Mesothelial cell of epicardium (in vitro differentiated cells): ENCODE data around the gene HSD11B2. TPM values are rescaled to one million over a fixed set of nuclear protein-coding genes. Genes with fewer than 3 reads are reported as not detected.
A peak's percentile ranks its signal among the peaks of the same experiment; 100 is the strongest.

Experiments
- DNase-seq, 2 experiments: peaks; one replicate each; pipeline ENCODE4 v3.0.0; 2021; ENCODE audit warnings: low spot score in 2 of 2; ENCODE audit not compliant: unreplicated experiment in 2 of 2
- H3K27ac Mint-ChIP-seq: 2 replicates; pipeline ENCODE4 v1.8.0; 2021; ENCODE audit warnings: mixed read lengths
- H3K27me3 Mint-ChIP-seq: 2 replicates; pipeline ENCODE4 v1.8.0; 2021; ENCODE audit warnings: low read depth, mixed read lengths
- H3K36me3 Mint-ChIP-seq: 2 replicates; pipeline ENCODE4 v1.8.0; 2021; ENCODE audit warnings: mixed read lengths
- H3K4me1 Mint-ChIP-seq: 2 replicates; pipeline ENCODE4 v1.8.0; 2021; ENCODE audit warnings: mixed read lengths
- H3K4me3 Mint-ChIP-seq: 2 replicates; pipeline ENCODE4 v1.8.0; 2021; ENCODE audit warnings: mild to moderate bottlenecking, moderate library complexity, mixed read lengths
- H3K9me3 Mint-ChIP-seq: 2 replicates; pipeline ENCODE4 v1.8.0; 2021; ENCODE audit warnings: mixed read lengths
- total RNA-seq: library from RNA; stranded (reverse); gene quantifications from 3 replicates; pipeline ENCODE4 v1.2.1, GENCODE V29; 2021
- TF ChIP-seq, protein P1 (sequence below): fragments of 200-600 bp; sonication (generic); IDR thresholded peaks from one replicate; pipeline ENCODE4 v1.5.0; 2021; ENCODE audit warnings: antibody characterized with exemption; ENCODE audit not compliant: unreplicated experiment

HSD11B2 gene
- total RNA-seq, 1 donor from 2014 or later = 3.7 TPM

GRCh38 chr16:67415872-67416793, 14.8 kb upstream of the HSD11B2 start, which contains the start of gene ZDHHC1:
ZDHHC1 (minus strand) TSS chr16:67416477; CDS start chr16:67407775, 8,702 bp downstream.
- DNase-seq = peak; percentile 57 to 84
- Mint-ChIP-seq H3K4me3 (peak within 1 kb of the TSS; percentile 75), H3K27ac (peak within 1 kb of the TSS; percentile 68), H3K9me3 (no peaks in the 10 kb centered on the region), H3K36me3 (no peaks in the 10 kb centered on the region), H3K27me3 (no peaks in the 10 kb centered on the region), H3K4me1 (peaks cover 21% of the 10 kb centered on the region)
- TF ChIP-seq, protein P1, sequence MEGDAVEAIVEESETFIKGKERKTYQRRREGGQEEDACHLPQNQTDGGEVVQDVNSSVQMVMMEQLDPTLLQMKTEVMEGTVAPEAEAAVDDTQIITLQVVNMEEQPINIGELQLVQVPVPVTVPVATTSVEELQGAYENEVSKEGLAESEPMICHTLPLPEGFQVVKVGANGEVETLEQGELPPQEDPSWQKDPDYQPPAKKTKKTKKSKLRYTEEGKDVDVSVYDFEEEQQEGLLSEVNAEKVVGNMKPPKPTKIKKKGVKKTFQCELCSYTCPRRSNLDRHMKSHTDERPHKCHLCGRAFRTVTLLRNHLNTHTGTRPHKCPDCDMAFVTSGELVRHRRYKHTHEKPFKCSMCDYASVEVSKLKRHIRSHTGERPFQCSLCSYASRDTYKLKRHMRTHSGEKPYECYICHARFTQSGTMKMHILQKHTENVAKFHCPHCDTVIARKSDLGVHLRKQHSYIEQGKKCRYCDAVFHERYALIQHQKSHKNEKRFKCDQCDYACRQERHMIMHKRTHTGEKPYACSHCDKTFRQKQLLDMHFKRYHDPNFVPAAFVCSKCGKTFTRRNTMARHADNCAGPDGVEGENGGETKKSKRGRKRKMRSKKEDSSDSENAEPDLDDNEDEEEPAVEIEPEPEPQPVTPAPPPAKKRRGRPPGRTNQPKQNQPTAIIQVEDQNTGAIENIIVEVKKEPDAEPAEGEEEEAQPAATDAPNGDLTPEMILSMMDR = peak; percentile 41

DNA sequence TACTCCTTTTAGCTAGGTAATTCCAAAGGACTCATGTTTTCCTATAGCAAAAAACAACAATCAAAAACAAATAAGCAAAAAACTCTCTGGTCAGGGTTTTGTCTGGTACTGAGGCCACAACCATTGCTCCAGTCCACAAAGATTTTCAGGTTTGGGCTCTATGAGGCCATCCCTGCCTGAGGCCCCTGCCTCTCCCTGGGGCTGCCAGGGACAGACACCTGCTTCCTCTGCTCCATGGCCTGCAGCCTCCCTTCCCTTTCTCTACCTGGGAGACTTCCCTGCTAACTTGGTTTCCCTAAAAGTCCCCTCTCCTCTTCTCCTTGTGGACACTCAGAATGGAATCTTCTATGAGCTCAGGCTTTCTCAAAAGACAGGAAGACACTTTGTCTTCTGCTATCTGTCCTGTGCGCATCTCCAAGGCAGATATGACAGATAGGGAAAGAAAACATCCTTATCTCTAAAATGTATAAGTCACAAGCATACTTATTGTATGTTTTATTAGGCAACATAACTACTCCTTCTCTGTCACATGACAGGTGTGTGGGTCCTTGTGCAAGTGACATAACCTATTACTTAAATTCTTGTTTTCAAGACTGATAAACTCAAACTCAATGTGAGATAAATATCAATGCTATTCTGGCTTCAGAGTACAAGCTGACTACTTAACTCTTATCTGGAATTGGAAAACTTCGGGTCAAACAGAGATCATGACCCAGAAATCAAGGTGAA, 13.4 kb upstream of the HSD11B2 start:
- Mint-ChIP-seq H3K27ac (no peak overlapping the region), H3K4me1 (peaks cover 17% of the 10 kb centered on the region), H3K36me3 (no peaks in the 10 kb centered on the region), H3K27me3 (no peaks in the 10 kb centered on the region), H3K9me3 (no peaks in the 10 kb centered on the region), H3K4me3 (peak overlapping the region; percentile 47)
- DNase-seq = no peak
- TF ChIP-seq, protein P1 = no peak

DNA sequence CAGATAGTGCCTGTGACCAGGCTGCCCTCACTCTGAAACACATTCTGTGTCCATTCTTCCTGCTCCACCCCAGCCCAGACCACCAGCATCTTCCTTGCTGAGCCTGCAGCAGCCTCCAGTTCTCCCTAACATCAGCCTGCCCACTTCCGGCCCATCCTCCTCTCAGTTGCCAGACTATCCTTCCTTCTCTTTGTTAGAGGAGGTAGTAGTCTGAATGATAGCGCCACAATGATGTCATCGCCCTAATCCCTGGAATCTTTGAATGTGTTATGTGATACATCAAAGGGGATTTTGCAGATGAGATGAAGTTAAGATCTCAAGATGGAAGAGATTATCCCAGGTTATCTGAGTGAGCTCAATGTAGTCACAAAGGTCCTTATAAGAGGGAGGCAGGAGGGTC, 11.4 kb upstream of the HSD11B2 start:
- Mint-ChIP-seq H3K27me3 (peaks cover 8% of the 10 kb centered on the region), H3K27ac (no peak overlapping the region), H3K4me1 (peaks cover 28% of the 10 kb centered on the region), H3K4me3 (no peak overlapping the region), H3K9me3 (no peaks in the 10 kb centered on the region), H3K36me3 (no peaks in the 10 kb centered on the region)
- no peak for DNase-seq
- TF ChIP-seq, protein P1 = no peak

- Mint-ChIP-seq H3K4me1 (peaks cover 32% of the 10 kb centered on the region), H3K36me3 (no peaks in the 10 kb centered on the region), H3K4me3 (no peak overlapping the region), H3K9me3 (no peaks in the 10 kb centered on the region), H3K27ac (no peak overlapping the region), H3K27me3 (peaks cover 9% of the 10 kb centered on the region)
- TF ChIP-seq, protein P1 = no peak
- DNase-seq = no peak
These were observed 11.0 kb upstream of the HSD11B2 start for GRCh38 chr16:67419931-67420330.

DNA sequence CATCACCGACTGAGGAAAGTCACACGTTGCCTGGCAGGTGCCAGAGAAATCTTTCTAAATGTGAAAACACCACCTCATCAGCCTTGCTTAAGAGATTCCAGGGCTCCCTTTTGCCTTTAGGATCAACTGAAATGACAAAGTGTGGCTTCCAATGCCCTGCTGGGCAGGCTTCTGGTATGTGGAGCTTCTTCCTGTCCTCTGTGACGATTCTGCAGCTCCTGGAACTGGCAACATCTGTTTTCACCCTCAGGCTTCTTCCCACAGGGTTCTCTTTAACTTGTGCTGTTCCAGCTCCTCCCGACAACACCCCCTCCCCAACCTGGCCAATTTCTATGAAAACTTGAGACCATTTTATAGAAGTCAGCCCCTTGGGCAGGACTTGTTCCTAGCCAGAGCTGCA, 9.9 kb upstream of the HSD11B2 start:
- no peaks in the 10 kb centered on the region for H3K36me3 Mint-ChIP-seq
- TF ChIP-seq, protein P1 = no peak
- H3K4me1 Mint-ChIP-seq = peaks cover 32% of the 10 kb centered on the region
- H3K9me3 Mint-ChIP-seq = no peaks in the 10 kb centered on the region
- peaks cover 18% of the 10 kb centered on the region for H3K27me3 Mint-ChIP-seq
- no peak overlapping the region for H3K4me3 Mint-ChIP-seq
- no peak for DNase-seq
- no peak overlapping the region for H3K27ac Mint-ChIP-seq
